K562 (cell line): ENCODE results near the gene OPRM1. TPM values are rescaled to one million over a fixed set of nuclear protein-coding genes. Genes with fewer than 3 reads are reported as not detected.

Experiments used
- ATAC-seq: fragments of 200-7000 bp; cut with Tn5 transposase; 3 replicates; pipeline ENCODE4 v1.9.1; 2020; ENCODE audit warnings: moderate library complexity
- BruUV-seq: library from RNA; stranded (reverse); fragments of 400-500 nt; replicated peaks from 2 replicates; lab custom pipeline; 2021; lab: Mats Ljungman, UMichigan
- CTCF ChIA-PET: fragments of 300-600 bp; formaldehyde crosslinking; extraction: SDS; loops from one replicate; lab custom pipeline; 2021; ENCODE audit warnings: low intra/inter-chr PET ratio; lab: Yijun Ruan, JAX
- POLR2A ChIA-PET: fragments of 300-600, 350-650 bp; sonication (Branson Sonifier 250); formaldehyde crosslinking; extraction: SDS; loops from one replicate; lab custom pipeline; 2021; ENCODE audit warnings: antibody characterized with exemption, inconsistent platforms; lab: Yijun Ruan, JAX
- DNase-seq, 4 experiments: peaks; one replicate each; pipeline versions ENCODE4 v3.0.0 to v3.0.0-alpha.2; 2011 to 2018; ENCODE audit warnings: low spot score in 3 of 4, mixed read lengths in 3 of 4; ENCODE audit errors: extremely low read depth in 1 of 4
- FAIRE-seq: peaks from 2 replicates; lab custom pipeline; 2011; peaks lifted over from hg19 to GRCh38; lab: Jason Lieb, UNC
- H2AFZ ChIP-seq: 2 replicates; pipeline ENCODE4 v1.6.0; 2011; ENCODE audit warnings: low read depth, low read length, control low read depth, inconsistent platforms
- H3K27ac ChIP-seq: fragments of 200-600 bp; 3 replicates; pipeline ENCODE4 v1.8.0; 2011; ENCODE audit warnings: low read depth, mild to moderate bottlenecking, control low read depth, inconsistent platforms, low read length, moderate library complexity, mixed read lengths; ENCODE audit errors: extremely low read depth
- H3K27me3 ChIP-seq, 2 experiments: fragments of 300-600 bp in 1 of 2; 2 replicates in 1 of 2; 3 replicates in 1 of 2; pipeline versions ENCODE4 v1.6.0 to v1.8.0; 2011; ENCODE audit warnings: inconsistent platforms in 2 of 2, low read length in 2 of 2, mild to moderate bottlenecking in 1 of 2, mixed read lengths in 1 of 2, moderate library complexity in 1 of 2; ENCODE audit not compliant: control insufficient read depth in 2 of 2, insufficient read depth in 2 of 2
- H3K36me3 ChIP-seq: fragments of 300-600 bp; 3 replicates; pipeline ENCODE4 v1.8.0; 2011; ENCODE audit warnings: mild to moderate bottlenecking, low read length, inconsistent platforms; ENCODE audit not compliant: control insufficient read depth, insufficient read depth
- H3K4me1 ChIP-seq, 2 experiments: fragments of 200-600 bp in 1 of 2; replicated peaks in 1 of 2; 2 replicates in 1 of 2; 3 replicates in 1 of 2; pipeline versions ENCODE4 v1.5.1 to v1.8.0; 2011; ENCODE audit warnings: inconsistent platforms in 2 of 2, low read length in 2 of 2, mild to moderate bottlenecking in 1 of 2, mixed read lengths in 1 of 2, moderate library complexity in 1 of 2; ENCODE audit not compliant: control insufficient read depth in 2 of 2, insufficient read depth in 2 of 2
- H3K4me2 ChIP-seq: 2 replicates; pipeline ENCODE4 v1.6.1; 2011; ENCODE audit warnings: low read length, control low read depth, inconsistent platforms, mixed read lengths; ENCODE audit not compliant: insufficient read depth
- H3K4me3 ChIP-seq: fragments of 200-600 bp; sonication (generic), shearing (Covaris generic); 2 replicates; pipeline ENCODE4 v1.5.1; 2016; ENCODE audit warnings: control low read depth, inconsistent platforms
- H3K79me2 ChIP-seq: fragments of 200-600 bp; 3 replicates; pipeline ENCODE4 v1.8.0; 2011; ENCODE audit warnings: low read length, inconsistent platforms; ENCODE audit not compliant: control insufficient read depth, insufficient read depth
- H3K9ac ChIP-seq, 2 experiments: 2 replicates each; pipeline versions ENCODE4 v1.6.0 to v1.6.1; 2011; ENCODE audit warnings: low read depth in 2 of 2, low read length in 2 of 2, control low read depth in 1 of 2, inconsistent platforms in 1 of 2, mild to moderate bottlenecking in 1 of 2, mixed read lengths in 1 of 2; ENCODE audit not compliant: insufficient read depth in 1 of 2
- H3K9me1 ChIP-seq: one replicate; pipeline ENCODE4 v1.6.0; 2011; ENCODE audit warnings: inconsistent platforms, mild to moderate bottlenecking, low read length, moderate library complexity; ENCODE audit not compliant: control insufficient read depth, insufficient read depth
- H3K9me3 ChIP-seq: replicated peaks from 2 replicates; pipeline ENCODE4 v1.5.1; 2011; ENCODE audit warnings: low read depth, low read length, inconsistent platforms; ENCODE audit not compliant: control insufficient read depth, insufficient read depth
- H4K20me1 ChIP-seq: replicated peaks from 2 replicates; pipeline ENCODE4 v1.6.1; 2011; ENCODE audit warnings: low read length, inconsistent platforms, mixed read lengths; ENCODE audit not compliant: control insufficient read depth, insufficient read depth
- HEY1 ChIP-seq: fragments of 250-450 bp; sonication (Bioruptor Pico); IDR thresholded peaks from 2 replicates; pipeline ENCODE4 v1.5.0; 2020; ENCODE audit warnings: mild to moderate bottlenecking, moderate library complexity, borderline replicate concordance
- HNRNPK ChIP-seq: fragments of 200-400 bp; formaldehyde crosslinking; IDR thresholded peaks from one replicate; pipeline ENCODE4 v1.6.1; 2018; ENCODE audit warnings: mild to moderate bottlenecking, low read depth, low read length; ENCODE audit not compliant: poor library complexity, severe bottlenecking
- KLF10 ChIP-seq: fragments of 250-450 bp; sonication (Bioruptor Pico); IDR thresholded peaks from 2 replicates; pipeline ENCODE4 v1.6.1; 2021; ENCODE audit warnings: matching md5 sums
- KLF16 ChIP-seq: IDR thresholded peaks from 2 replicates; pipeline ENCODE4 v1.6.1; 2016; ENCODE audit warnings: antibody characterized with exemption
- MEF2A ChIP-seq: IDR thresholded peaks from 2 replicates; pipeline ENCODE4 v1.6.1; 2011; ENCODE audit warnings: low read depth, mild to moderate bottlenecking, low read length, moderate library complexity; ENCODE audit not compliant: control insufficient read depth
- NCOA4 ChIP-seq: fragments of 450-650 bp; IDR thresholded peaks from 2 replicates; pipeline ENCODE4 v1.6.1; 2018; ENCODE audit warnings: mild to moderate bottlenecking; ENCODE audit not compliant: partially characterized antibody
- POLR2AphosphoS5 ChIP-seq: IDR thresholded peaks from 2 replicates; pipeline ENCODE4 v1.6.1; 2011; ENCODE audit warnings: mild to moderate bottlenecking, low read depth, low read length, moderate library complexity; ENCODE audit not compliant: control insufficient read depth, insufficient read depth
- REST ChIP-seq, 2 experiments: fragments of 450-650 bp; formaldehyde crosslinking in 1 of 2; IDR thresholded peaks; 2 replicates each; pipeline versions ENCODE4 v1.4.0 to v1.6.1; 2014 to 2020; ENCODE audit warnings: mild to moderate bottlenecking in 2 of 2, borderline replicate concordance in 1 of 2, low read depth in 1 of 2
- TEAD2 ChIP-seq: fragments of 450-650 bp; IDR thresholded peaks from 2 replicates; pipeline ENCODE4 v1.6.1; 2016; ENCODE audit warnings: missing genetic modification characterization, control low read depth, missing compliant biosample characterization
- WGBS: fragments of 100-300 bp; shearing (Covaris generic); methylation state at CpG from one replicate; pipeline ENCODE4 v1.1.6; 2016; ENCODE audit warnings: low coverage, mixed read lengths; ENCODE audit not compliant: insufficient coverage; ENCODE audit errors: missing lambda C conversion rate; 5-methylcytosine and 5-hydroxymethylcytosine counted together
- in situ Hi-C: fragments of 300-500 bp; cut with MboI; formaldehyde crosslinking; loops from 4 replicates; pipeline ENCODE4 v1.15.0; 2018; ENCODE audit warnings: inconsistent platforms, mixed read lengths
- intact Hi-C: fragments of 100-400 bp; cut with micrococcal nuclease; formaldehyde crosslinking; loops from 2 replicates; pipeline ENCODE4 v1.14.2; 2022
- polyA plus RNA-seq, 8 experiments: library from polyadenylated mRNA; depleted of rRNA in 4 of 8; stranded (reverse) in 5 of 8; unstranded in 3 of 8; fragments of >200 nt; fragmentation: Nextera tagmentation in 2 of 8; fragmentation: Illumina TruSeq in 1 of 8; extraction: Ambion mirVana in 2 of 8; extraction: Trizol in 1 of 8; gene quantifications; 2 replicates each; pipeline versions ENCODE4 v1.2.1 to v1.2.3, GENCODE V29; 2011 to 2014; ENCODE audit warnings: inconsistent platforms in 1 of 8, missing spikeins in 1 of 8
- total RNA-seq, 7 experiments: library from RNA; depleted of rRNA in 6 of 7; stranded (reverse); fragments of >200 nt in 6 of 7; fragmentation: Illumina TruSeq in 2 of 7; extraction: Trizol in 2 of 7; gene quantifications; 2 replicates each; pipeline versions ENCODE4 v1.2.1 to v1.2.3, GENCODE V29; 2011 to 2021; ENCODE audit warnings: low replicate concordance in 1 of 7
- TF ChIP-seq, protein P1 (sequence below): sonication (generic); formaldehyde crosslinking; IDR thresholded peaks from 2 replicates; pipeline ENCODE4 v1.8.1; 2022; ENCODE audit warnings: missing genetic modification reagents
- TF ChIP-seq, protein P2 (sequence below): fragments of 250-450 bp; sonication (Bioruptor Pico); IDR thresholded peaks from 2 replicates; pipeline ENCODE4 v1.4.0; 2020

Gene OPRM1
- total and polyA plus RNA-seq, 9 of the 15 experiments (the other 6 are each of a cell fraction or from before 2014, with no cell fraction given) = not detected

DNA sequence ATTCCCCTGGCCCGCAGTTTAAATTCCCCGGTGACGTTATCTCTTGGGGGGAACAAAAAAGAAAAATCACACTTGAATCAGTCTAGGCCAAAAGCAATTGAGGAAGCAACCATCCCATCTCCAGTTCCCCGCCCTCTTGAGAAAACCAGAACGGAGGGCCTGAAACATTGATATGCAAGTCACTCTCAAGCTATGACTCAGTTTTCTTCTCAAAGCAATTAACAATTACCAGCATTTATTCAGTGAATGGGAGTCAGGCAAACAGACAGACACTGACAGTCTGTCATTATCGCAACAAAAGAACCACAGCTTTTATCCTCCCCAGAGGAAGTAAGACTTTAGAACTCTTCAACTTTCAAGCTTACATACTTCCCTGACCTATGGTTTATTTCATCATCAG lies 100.9 kb downstream of the OPRM1 start:
- no peaks in the 10 kb centered on the region for H3K36me3 ChIP-seq
- no peaks in the 10 kb centered on the region for H3K79me2 ChIP-seq
- no peaks in the 10 kb centered on the region for H3K4me1 ChIP-seq
- H3K4me2 ChIP-seq = no peak overlapping the region
- H4K20me1 ChIP-seq = no peaks in the 10 kb centered on the region
- FAIRE-seq (no peak), ATAC-seq (no peak), DNase-seq (no peak)
- 0% methylated on average over 6 of the region's 6 CpGs for WGBS
- BruUV-seq = no TSS peak
- no peak overlapping the region for H3K4me3 ChIP-seq
- H3K9ac ChIP-seq = no peak overlapping the region
- ChIA-PET CTCF (no interaction called here), POLR2A (no interaction called here)
- in situ Hi-C loops (no loop called here), intact Hi-C loops (no loop called here)
- H2AFZ ChIP-seq = no peak overlapping the region
- 0 out of 5 replicates have a peak, but pooled peaks cover 0 to 4% of the 10 kb centered on the region in 2 experiments for H3K27me3 ChIP-seq
- H3K27ac ChIP-seq = no peak overlapping the region
- H3K9me1 ChIP-seq = no peaks in the 10 kb centered on the region
- no peaks in the 10 kb centered on the region for H3K9me3 ChIP-seq
- TF ChIP-seq KLF10 (no peak), NCOA4 (no peak), HEY1 (no peak), MEF2A (no peak), REST (IDR thresholded peaks at IDR 0.05; ENCODE audit: borderline replicate concordance) (no peak), REST (CRISPR knock-in tag; IDR thresholded peaks at IDR 0.05; ENCODE audit: low read depth) (no peak), KLF16 (no peak), HNRNPK (no peak), TEAD2 (tag) (no peak), POLR2AphosphoS5 (no peak)
- TF ChIP-seq, protein P1, sequence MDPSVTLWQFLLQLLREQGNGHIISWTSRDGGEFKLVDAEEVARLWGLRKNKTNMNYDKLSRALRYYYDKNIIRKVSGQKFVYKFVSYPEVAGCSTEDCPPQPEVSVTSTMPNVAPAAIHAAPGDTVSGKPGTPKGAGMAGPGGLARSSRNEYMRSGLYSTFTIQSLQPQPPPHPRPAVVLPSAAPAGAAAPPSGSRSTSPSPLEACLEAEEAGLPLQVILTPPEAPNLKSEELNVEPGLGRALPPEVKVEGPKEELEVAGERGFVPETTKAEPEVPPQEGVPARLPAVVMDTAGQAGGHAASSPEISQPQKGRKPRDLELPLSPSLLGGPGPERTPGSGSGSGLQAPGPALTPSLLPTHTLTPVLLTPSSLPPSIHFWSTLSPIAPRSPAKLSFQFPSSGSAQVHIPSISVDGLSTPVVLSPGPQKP (CRISPR knock-in tag) = no peak
- TF ChIP-seq, protein P2, sequence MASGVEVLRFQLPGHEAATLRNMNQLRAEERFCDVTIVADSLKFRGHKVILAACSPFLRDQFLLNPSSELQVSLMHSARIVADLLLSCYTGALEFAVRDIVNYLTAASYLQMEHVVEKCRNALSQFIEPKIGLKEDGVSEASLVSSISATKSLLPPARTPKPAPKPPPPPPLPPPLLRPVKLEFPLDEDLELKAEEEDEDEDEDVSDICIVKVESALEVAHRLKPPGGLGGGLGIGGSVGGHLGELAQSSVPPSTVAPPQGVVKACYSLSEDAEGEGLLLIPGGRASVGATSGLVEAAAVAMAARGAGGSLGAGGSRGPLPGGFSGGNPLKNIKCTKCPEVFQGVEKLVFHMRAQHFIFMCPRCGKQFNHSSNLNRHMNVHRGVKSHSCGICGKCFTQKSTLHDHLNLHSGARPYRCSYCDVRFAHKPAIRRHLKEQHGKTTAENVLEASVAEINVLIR (CRISPR knock-in tag) = no peak
